Duodenal mucosa (tissue), 2 donors: Measurements from ENCODE around the gene SCAMP1.

Experiments
- H3K27ac ChIP-seq: one replicate; pipeline ENCODE4 v1.7.0; 2013; ENCODE audit warnings: low read depth, low read length
- H3K27me3 ChIP-seq, 2 donors: one replicate each; pipeline ENCODE4 v1.7.0; 2013; ENCODE audit warnings: low read length in 2 of 2, control low read depth in 1 of 2; ENCODE audit not compliant: insufficient read depth in 2 of 2, control insufficient read depth in 1 of 2
- H3K36me3 ChIP-seq, 2 donors: one replicate each; pipeline ENCODE4 v1.7.0; 2013; ENCODE audit warnings: low read length in 2 of 2, control low read depth in 1 of 2; ENCODE audit not compliant: insufficient read depth in 2 of 2, control insufficient read depth in 1 of 2
- H3K4me1 ChIP-seq, 2 donors: one replicate each; pipeline ENCODE4 v1.7.0; 2013; ENCODE audit warnings: low read length in 2 of 2, control low read depth in 1 of 2; ENCODE audit not compliant: insufficient read depth in 2 of 2, control insufficient read depth in 1 of 2
- H3K4me3 ChIP-seq, 2 donors: one replicate each; pipeline ENCODE4 v1.7.0; 2013; ENCODE audit warnings: low read length in 2 of 2, low read depth in 1 of 2
- H3K9ac ChIP-seq, 2 donors: one replicate each; pipeline ENCODE4 v1.7.0; 2013; ENCODE audit warnings: low read length in 2 of 2, low read depth in 1 of 2
- H3K9me3 ChIP-seq, 2 donors: one replicate each; pipeline ENCODE4 v1.7.0; 2013; ENCODE audit warnings: low read length in 2 of 2, control low read depth in 1 of 2; ENCODE audit not compliant: control insufficient read depth in 1 of 2

Gene SCAMP1

DNA sequence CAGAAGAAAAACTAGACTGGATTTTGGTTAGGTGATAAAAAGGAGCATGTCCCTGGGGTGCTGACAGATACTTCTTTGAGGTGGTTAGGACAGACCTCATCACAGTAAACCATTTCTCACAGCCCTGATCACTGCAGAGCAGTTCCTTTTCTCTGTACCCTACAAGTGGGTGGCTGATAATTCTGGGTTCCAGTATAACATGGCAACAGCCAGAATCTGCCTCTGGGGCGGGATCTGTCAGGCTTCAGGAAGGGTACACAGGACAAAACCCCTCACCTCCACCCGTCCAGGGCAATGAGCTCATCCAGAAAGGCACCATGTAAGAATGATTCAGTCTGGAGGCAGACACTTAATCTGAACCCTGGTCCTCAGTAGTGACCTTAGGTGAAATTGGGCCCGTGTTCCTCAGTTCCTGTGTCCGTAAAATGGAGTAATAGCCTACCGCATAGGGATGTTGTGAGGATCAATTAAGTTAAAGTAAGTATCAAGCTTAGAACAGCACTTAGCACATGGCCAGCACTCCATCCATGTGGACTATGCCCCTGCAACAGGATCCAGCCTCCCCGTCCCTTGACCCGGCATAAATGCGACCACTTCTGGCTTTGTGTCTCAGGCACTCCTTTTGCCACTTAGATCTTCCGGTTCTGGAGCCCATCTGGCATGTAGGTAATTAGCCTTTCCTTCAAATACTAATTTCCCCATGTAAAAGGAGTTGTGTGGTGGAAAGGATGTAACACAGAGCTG is 159.0 kb downstream of the SCAMP1 start:
- H3K27ac ChIP-seq = peak overlapping the region; percentile 11
- peak overlapping the region in 1 of 2 donors; percentile 22 for H3K9ac ChIP-seq
- H3K4me1 ChIP-seq = peaks cover 53% of the 10 kb centered on the region in 2 donors
- H3K4me3 ChIP-seq = no peak overlapping the region
- no peaks in the 10 kb centered on the region for H3K27me3 ChIP-seq
- no peaks in the 10 kb centered on the region for H3K36me3 ChIP-seq
- no peaks in the 10 kb centered on the region for H3K9me3 ChIP-seq

GRCh38 chr5:78521455-78521854 is 161.0 kb downstream of the SCAMP1 start:
- Histone ChIP-seq H3K4me3 (no peak overlapping the region), H3K4me1 (peaks cover 53% of the 10 kb centered on the region in 2 donors), H3K36me3 (no peaks in the 10 kb centered on the region), H3K9ac (no peak overlapping the region), H3K27me3 (no peaks in the 10 kb centered on the region), H3K27ac (no peak overlapping the region), H3K9me3 (no peaks in the 10 kb centered on the region)

DNA sequence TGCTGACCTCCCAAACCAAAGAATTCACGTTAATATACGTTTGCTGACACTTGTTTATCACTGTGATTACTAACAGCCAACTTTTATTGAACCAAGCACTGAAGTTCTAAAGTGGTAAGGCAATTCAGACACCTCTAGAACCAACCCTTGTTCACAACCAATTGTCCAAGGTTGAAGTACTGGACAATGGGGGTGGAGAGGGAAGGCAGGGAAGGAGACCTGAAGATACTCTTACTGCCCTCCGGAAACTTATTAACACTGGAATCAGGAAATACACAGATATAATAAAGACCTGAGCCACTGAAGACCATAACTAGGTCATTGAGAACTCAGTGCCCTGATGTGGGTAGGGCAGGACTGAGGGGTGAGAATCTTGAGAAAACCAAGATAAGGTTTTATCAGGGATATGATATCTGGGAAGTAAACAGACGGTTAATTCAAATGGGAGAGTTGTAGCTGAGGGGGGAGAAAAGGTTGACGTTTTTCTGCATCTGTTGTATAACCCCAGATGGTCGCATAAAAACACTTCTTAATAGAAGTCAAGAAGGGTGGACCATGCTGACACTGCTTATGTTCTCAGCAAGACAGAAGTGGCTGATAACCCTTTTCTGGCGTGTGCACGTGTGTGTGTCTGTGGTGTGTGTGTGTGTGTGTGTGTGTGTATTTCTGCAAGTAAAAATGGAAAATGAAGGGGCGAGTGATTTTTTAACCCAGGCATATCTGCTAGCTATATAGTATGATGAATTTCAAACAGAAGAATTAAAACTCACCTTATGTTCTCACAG is 162.3 kb downstream of the SCAMP1 start:
- Histone ChIP-seq H3K27ac (no peak overlapping the region), H3K27me3 (no peaks in the 10 kb centered on the region), H3K9ac (no peak overlapping the region), H3K4me1 (peaks cover 52 to 53% of the 10 kb centered on the region in 2 donors), H3K36me3 (no peaks in the 10 kb centered on the region), H3K9me3 (no peaks in the 10 kb centered on the region), H3K4me3 (no peak overlapping the region)

- Histone ChIP-seq H3K9ac (peak overlapping the region in 1 of 2 donors; percentile 35), H3K27me3 (no peaks in the 10 kb centered on the region), H3K9me3 (no peaks in the 10 kb centered on the region), H3K36me3 (no peaks in the 10 kb centered on the region), H3K27ac (no peak overlapping the region), H3K4me1 (peaks cover 43 to 49% of the 10 kb centered on the region in 2 donors), H3K4me3 (no peak overlapping the region)
Observed at GRCh38 chr5:78523314-78524193, 163.1 kb downstream of the SCAMP1 start.

DNA sequence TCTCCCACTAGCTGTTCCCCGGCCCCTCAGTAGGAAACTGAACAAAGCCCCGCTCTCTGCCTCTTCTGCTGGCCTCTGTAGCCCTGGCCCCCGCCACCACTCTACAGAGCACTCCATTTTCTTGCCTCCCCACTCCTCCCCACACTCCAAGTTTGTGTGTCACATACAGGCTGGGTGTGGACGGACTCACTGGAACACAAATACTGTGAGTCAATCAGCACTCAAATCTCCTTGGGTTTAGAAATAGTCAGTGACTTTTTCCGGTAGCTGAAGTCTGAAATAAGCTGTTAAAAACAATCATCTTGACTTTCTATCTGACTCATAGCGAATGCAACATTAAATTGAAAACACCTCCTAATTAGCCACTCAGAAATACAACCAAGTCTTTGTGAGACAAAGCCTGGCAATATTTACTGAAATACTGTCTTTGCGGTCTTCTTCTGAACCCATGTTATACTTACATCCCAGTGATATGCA is 165.7 kb downstream of the SCAMP1 start:
- H3K27me3 ChIP-seq = no peaks in the 10 kb centered on the region
- no peak overlapping the region for H3K4me3 ChIP-seq
- H3K9me3 ChIP-seq = no peaks in the 10 kb centered on the region
- H3K4me1 ChIP-seq = peaks cover 19 to 32% of the 10 kb centered on the region in 2 donors
- no peak overlapping the region for H3K27ac ChIP-seq
- H3K36me3 ChIP-seq = no peaks in the 10 kb centered on the region
- no peak overlapping the region for H3K9ac ChIP-seq

GRCh38 chr5:78527054-78527859 is 166.8 kb downstream of the SCAMP1 start:
- H3K27ac ChIP-seq = peak overlapping the region; percentile 34

DNA sequence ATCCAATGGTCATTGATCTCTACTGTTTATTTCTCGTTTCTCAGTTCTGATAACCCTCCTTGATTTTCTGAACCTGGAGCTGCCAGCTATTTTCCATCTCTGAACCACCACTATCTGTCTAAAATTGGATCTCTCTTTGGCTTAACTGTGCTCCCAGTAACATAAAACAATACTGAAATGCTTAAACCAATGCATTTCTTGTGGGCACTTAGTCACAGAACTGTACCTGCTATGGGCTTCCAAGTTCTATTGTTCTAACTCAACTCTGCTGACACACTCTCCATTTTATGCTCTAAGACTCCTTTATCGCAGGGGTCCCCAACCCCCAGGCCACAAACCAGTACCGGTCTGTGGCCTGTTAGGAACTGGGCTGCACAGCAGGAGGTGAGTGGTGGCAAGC is 167.5 kb downstream of the SCAMP1 start:
- Histone ChIP-seq H3K36me3 (no peaks in the 10 kb centered on the region), H3K4me3 (no peak overlapping the region), H3K9me3 (no peaks in the 10 kb centered on the region), H3K27me3 (no peaks in the 10 kb centered on the region), H3K4me1 (peaks cover 4 to 15% of the 10 kb centered on the region in 2 donors), H3K9ac (no peak overlapping the region), H3K27ac (peak overlapping the region; percentile 34)

More at GRCh38 chr5:78527054-78527859, 166.8 kb downstream of the SCAMP1 start:
- H3K4me1 ChIP-seq = peaks cover 9 to 22% of the 10 kb centered on the region in 2 donors
- no peaks in the 10 kb centered on the region for H3K9me3 ChIP-seq
- H3K9ac ChIP-seq = no peak overlapping the region
- H3K36me3 ChIP-seq = no peaks in the 10 kb centered on the region
- H3K4me3 ChIP-seq = no peak overlapping the region
- H3K27me3 ChIP-seq = no peaks in the 10 kb centered on the region
